Mucosa of descending colon (tissue), 3 donors: ENCODE results near the gene CD9. TPM values are rescaled to one million over a fixed set of nuclear protein-coding genes. Genes with fewer than 3 reads are reported as not detected.
"Not testable (repeated sequence)": the region's sequence is repeated elsewhere in the genome, so short reads cannot be mapped to it uniquely, and the experiment has no call there.

Experiments used
- ATAC-seq: fragments of 200-7000 bp; cut with Tn5 transposase; one replicate; pipeline ENCODE4 v1.9.1; 2020; ENCODE audit warnings: mild to moderate bottlenecking, moderate library complexity
- DNase-seq, 3 donors: peaks; one replicate each; pipeline ENCODE4 v3.0.0-alpha.2; 2020
- H3K36me3 ChIP-seq: fragments of 200-600 bp; one replicate; pipeline ENCODE4 v1.8.0; 2021; ENCODE audit warnings: low read depth, mild to moderate bottlenecking
- H3K4me1 ChIP-seq: fragments of 200-600 bp; one replicate; pipeline ENCODE4 v1.8.0; 2021; ENCODE audit warnings: low read depth, mild to moderate bottlenecking
- H3K4me3 ChIP-seq: fragments of 200-600 bp; one replicate; pipeline ENCODE4 v1.8.0; 2021; ENCODE audit warnings: mild to moderate bottlenecking
- H3K9me3 ChIP-seq: fragments of 200-600 bp; one replicate; pipeline ENCODE4 v1.8.0; 2021; ENCODE audit warnings: mild to moderate bottlenecking
- intact Hi-C, 2 donors: fragments of 100-400 bp; cut with DNase I in 1 of 2; cut with micrococcal nuclease in 1 of 2; formaldehyde crosslinking; loops; one replicate each; pipeline versions ENCODE4 v1.11.0 to v1.11.1; 2022; cut with DNase I, micrococcal nuclease
- total RNA-seq, 3 donors: library from RNA; stranded (reverse); fragmentation: NEBNext Ultra II Directional in 2 of 3; extraction: Animal tissue kit (Norgen Biotek cat#: 25700) in 2 of 3; gene quantifications; one replicate each; pipeline versions ENCODE4 v1.2.1 to v1.2.4, GENCODE V29; 2021 to 2023
- TF ChIP-seq, protein P1 (sequence below): fragments of 200-600 bp; IDR thresholded peaks from one replicate; pipeline ENCODE4 v1.8.0; 2022; ENCODE audit warnings: antibody characterized with exemption, mild to moderate bottlenecking
- donor health status: DM: no; HTN: no; CAD: no; lungs with moderate emphysema.
- donor health status: DM: no; HTN: no; CAD: no.
- donor health status: DM: no; HTN: yes; CAD: no.

The CD9 gene
- total RNA-seq, 3 donors from 2014 or later, result 452 to 723 (median 672) TPM

GRCh38 chr12:6185961-6186827 is 14.0 kb upstream of the CD9 start:
- H3K36me3 ChIP-seq, result no peaks in the 10 kb centered on the region
- TF ChIP-seq, protein P1, sequence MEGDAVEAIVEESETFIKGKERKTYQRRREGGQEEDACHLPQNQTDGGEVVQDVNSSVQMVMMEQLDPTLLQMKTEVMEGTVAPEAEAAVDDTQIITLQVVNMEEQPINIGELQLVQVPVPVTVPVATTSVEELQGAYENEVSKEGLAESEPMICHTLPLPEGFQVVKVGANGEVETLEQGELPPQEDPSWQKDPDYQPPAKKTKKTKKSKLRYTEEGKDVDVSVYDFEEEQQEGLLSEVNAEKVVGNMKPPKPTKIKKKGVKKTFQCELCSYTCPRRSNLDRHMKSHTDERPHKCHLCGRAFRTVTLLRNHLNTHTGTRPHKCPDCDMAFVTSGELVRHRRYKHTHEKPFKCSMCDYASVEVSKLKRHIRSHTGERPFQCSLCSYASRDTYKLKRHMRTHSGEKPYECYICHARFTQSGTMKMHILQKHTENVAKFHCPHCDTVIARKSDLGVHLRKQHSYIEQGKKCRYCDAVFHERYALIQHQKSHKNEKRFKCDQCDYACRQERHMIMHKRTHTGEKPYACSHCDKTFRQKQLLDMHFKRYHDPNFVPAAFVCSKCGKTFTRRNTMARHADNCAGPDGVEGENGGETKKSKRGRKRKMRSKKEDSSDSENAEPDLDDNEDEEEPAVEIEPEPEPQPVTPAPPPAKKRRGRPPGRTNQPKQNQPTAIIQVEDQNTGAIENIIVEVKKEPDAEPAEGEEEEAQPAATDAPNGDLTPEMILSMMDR, result no peak
- intact Hi-C loops, result loop anchor here (10.0 kb wide), 1 partner anchor 121 kb away; no protein-coding TSS in a partner anchor
- DNase-seq (no peak), ATAC-seq (no peak)
- peaks cover 23% of the 10 kb centered on the region for H3K4me1 ChIP-seq
- no peaks in the 10 kb centered on the region for H3K9me3 ChIP-seq
- H3K4me3 ChIP-seq, result no peak overlapping the region

DNA sequence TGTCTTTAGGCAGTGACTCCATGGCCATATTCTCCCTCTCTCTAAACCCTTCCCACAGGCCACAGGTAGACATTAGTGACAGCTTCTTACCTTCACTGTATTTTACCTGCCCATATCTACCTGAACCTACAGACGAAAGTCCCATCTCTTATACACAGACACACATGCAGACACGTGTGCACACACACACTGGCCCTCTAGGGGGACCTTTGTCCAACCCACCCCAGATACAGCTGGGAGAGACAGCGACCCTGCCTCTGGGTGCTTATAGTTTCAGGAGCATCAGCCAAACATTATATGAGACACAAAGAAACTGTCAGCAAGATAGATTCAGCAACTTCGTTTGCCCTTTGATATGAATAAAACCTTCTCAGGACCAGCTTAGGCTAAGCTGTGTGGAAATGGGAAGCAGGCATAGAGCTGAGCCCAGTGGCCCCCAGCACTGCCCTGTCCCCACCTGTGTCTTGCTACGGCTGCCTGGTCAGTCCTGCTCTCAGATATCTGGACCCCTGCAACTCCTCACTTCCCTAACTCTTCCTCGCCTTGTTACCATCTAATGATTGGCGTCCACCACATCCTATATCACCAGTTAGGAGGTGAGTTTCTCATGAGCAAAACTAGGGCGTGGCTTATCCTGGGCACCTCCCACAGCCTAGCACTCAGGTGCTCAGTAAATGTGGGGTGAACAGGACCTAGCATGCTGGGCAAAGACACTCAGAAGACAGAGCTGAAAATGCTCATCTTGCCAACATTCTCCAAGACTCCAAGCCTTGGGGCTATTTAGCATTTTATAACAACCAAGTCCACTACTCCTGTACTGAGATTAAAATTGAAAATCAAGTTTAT is 12.0 kb upstream of the CD9 start:
- no peaks in the 10 kb centered on the region for H3K36me3 ChIP-seq
- no peaks in the 10 kb centered on the region for H3K9me3 ChIP-seq
- intact Hi-C loops, result loop anchor here (10.0 kb wide), 1 partner anchor 123 kb away; no protein-coding TSS in a partner anchor
- H3K4me3 ChIP-seq, result no peak overlapping the region
- TF ChIP-seq, protein P1, result no peak
- DNase-seq (no peak), ATAC-seq (no peak)
- peaks cover 6% of the 10 kb centered on the region for H3K4me1 ChIP-seq

DNA sequence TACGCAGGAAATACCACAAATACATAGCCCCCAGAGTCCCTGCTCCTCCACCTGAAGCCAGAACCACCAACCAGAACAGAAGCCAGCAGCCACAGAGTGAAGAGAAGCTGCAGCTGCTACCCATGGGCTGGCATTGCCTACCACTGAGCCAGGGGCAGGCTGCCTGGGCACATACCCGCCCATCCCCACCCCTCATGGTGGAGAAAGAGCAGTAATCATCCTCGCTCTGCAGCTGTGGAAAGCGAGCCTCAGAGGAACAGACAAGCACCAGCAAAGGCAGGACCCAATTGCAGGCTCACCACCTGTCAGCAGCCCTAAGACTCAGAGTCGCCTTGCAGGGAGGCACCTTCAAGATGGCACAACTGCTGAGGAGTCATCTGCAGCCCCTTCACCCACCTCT is 11.2 kb upstream of the CD9 start:
- Histone ChIP-seq H3K4me1 (peaks cover 4% of the 10 kb centered on the region), H3K4me3 (no peak overlapping the region), H3K36me3 (no peaks in the 10 kb centered on the region), H3K9me3 (no peaks in the 10 kb centered on the region)
- TF ChIP-seq, protein P1, result no peak
- ATAC-seq (no peak), DNase-seq (no peak)
- intact Hi-C loops, result loop anchor here (10.0 kb wide), 1 partner anchor 124 kb away; no protein-coding TSS in a partner anchor

- DNase-seq, H3K4me1 ChIP-seq, H3K36me3 ChIP-seq, H3K4me3 ChIP-seq, H3K9me3 ChIP-seq, ATAC-seq: not testable (repeated sequence)
- intact Hi-C loops, result loop anchor here (10.0 kb wide), 1 partner anchor 125 kb away; no protein-coding TSS in a partner anchor
Measured at GRCh38 chr12:6189952-6190598, 10.1 kb upstream of the CD9 start.

DNA sequence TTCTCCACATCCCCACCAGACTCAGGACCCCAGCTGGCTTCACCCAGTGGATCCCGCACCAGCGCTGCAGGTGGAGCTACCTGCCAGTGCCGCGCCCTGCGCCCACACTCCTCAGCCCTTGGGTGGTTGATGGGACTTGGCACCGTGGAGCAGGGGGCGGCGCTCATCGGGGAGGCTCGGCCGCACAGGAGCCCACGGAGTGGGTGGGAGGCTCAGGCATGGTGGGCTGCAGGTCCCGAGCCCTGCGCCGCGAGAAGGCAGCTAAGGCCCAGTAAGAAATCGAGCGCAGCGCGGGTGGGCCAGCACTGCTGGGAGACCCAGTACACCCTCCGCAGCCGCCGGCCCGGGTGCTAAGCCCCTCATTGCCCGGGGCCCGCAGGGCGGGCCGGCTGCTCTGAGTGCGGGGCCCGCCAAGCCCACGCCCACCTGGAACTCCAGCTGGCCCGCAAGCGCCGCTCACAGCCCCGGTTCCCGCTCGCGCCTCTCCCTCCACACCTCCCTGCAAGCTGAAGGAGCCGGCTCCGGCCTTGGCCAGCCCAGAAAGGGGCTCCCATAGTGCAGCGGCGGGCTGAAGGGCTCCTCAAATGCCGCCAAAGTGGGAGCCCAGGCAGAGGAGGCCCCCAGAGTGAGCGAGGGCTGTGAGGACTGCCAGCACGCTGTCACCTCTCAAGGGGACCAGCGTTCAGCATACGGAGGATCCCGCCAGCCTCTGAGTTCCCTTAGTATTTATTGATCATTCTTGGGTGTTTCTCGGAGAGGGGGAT is 9.3 kb upstream of the CD9 start:
- DNase-seq, ATAC-seq, intact Hi-C loops, H3K9me3 ChIP-seq, H3K36me3 ChIP-seq, H3K4me3 ChIP-seq: not testable (repeated sequence)
- H3K4me1 ChIP-seq, result peaks cover 11% of the 10 kb centered on the region
